Measurements from ENCODE around the gene EMILIN2. TPM values are rescaled to one million over a fixed set of nuclear protein-coding genes. Genes with fewer than 3 reads are reported as not detected.

Gene EMILIN2
- total RNA-seq, 1 experiment from 2014 or later: 5.4 TPM

DNA sequence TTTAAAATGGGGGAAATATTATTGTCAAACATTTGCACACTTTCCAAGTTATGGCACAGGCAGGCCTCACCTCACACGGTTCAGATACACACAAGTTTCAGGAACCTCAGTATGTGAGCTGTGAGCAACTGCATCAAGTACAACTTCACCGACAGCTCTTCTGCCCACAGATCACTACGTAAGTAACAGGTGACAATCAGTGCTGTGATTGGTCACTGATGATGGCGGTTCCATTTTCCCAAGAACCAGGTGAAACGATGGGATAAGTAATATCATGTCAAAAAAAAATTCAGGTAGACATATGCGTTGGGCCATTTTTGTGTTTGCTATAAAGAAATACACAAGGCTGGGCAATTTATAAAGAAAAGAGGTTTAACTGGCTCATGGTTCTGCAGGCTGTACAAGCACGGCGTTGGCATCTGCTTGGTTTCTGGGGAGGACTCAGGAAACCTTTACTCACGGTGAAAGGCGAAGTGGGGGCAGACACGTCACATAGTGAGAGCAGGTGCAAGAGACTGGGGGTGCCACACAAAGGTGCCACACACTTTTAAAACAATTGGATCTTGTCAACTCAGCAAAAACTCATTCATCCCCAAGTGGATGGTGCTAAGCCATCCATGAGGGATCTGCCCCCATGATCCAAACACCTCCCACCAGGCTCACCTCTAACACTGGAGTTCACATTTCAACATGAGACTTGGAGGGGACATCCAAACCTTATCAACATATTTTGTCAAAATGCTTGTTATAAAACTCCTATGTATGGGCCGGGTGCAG lies 108.3 kb downstream of the EMILIN2 start:
- DNase-seq (ENCODE audit: low read depth): no peak

DNA sequence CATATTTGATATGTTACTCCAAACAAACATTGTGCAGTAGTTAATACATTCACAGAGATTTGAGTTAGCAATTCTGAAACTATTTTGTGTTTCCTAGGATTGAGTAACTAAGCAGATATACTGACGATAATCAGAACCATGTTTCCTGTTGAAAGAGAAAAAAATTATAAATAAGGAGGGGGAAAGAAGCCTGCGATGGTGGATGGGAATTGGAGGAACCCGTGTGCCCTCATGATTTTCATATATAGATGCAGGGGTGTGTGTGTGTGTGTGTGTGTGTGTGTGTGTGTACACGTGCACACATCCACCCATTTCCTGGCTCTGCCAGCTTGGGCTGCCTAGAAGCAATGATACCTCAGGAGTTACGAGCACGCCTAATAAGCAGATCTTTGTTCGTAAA lies 109.2 kb downstream of the EMILIN2 start:
- DNase-seq (ENCODE audit: low read depth): no peak

- no peak for DNase-seq (ENCODE audit: low read depth)
These were observed 112.1 kb downstream of the EMILIN2 start for GRCh38 chr18:2958819-2959298.

GRCh38 chr18:2959341-2959740 lies 112.5 kb downstream of the EMILIN2 start:
- no peak for DNase-seq (ENCODE audit: low read depth)

DNA sequence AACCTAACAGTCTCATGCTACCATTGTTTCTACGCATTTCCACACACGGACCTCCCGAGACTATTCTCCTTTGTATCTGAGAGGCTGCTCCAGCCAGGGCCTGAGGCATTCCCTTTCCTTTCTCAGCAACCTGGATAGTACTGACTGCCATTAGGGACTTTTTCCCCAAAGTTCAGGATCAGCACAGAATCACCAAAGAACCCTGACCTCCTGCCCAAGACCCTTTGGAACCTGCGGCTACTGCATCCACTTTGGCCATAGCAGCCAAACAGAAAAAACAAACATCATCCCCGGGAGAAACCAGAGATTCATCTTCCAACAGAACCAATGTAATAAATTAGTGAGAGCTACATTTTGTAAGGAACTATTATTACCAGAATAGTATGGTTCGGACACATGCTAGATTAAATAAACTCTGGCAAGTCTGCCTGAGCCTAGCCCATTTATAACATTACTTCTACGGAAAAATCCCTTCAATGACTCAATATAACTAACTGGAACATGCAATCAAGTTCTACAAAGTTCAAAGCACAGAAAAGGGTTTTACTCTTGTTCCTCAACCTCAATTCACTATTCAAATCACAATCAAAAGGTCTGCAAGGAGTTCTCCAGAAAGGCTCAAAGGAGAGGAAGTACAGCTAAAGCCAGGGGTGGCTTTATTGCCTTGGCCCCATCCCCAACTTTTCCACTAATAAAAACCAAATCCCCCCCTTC lies 114.3 kb downstream of the EMILIN2 start:
- no peak for DNase-seq (ENCODE audit: low read depth)

DNA sequence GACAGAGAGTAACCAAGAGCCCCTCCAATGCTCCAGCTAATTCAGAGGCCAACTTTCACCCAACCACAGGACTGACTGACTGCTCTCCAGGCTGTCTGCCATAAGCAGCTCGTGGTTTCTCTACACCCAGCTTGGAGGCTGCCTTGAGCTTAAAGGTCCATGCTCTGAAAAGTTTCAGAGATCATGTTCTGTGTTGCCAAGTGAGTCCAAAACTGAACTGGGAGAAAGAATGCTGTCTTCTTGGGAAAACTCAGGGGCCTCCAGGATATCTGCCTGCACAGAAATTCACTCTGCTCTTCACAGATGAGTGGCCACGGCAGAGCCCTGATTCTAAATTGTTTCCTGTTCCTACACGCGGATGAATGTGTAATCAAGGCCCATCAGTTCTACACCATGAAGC lies 115.0 kb downstream of the EMILIN2 start:
- peak; percentile 16 for DNase-seq (ENCODE audit: low read depth)

- no peak for DNase-seq (ENCODE audit: low read depth)
These were observed 116.2 kb downstream of the EMILIN2 start for GRCh38 chr18:2963048-2963447.

DNA sequence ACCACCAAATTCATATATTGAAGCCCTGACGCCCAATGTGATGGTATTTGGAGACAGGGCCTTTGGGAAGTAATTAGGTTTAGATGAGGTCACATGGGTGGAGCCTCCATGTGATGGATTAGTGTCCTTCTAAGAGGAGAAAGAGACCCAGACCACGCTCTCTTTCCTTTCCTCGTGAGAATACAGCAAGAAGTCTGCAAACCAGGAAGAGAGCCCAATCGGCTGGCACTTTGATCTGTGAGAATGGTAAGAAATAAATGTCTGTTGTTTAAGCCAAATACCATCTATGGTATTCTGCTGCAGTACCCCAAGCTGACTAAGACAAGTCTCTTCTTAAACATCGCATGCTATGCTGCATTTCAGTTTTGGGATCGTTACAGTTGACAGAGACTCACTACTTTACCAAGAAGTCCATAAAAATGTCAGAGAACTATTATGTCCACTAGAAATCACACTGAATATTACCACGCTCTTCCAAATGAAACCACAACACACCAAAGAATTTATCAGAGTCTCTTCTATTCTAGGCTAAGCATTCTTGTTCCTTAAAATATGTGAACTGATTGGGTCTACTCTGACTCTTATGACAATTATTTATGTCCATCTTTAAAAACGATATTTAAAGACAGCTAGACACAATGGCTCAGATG lies 117.7 kb downstream of the EMILIN2 start:
- DNase-seq (ENCODE audit: low read depth): no peak

Other genes starting within 250 kb of the EMILIN2 start
- gene SMCHD1, start 191.3 kb upstream of the EMILIN2 start, total RNA-seq (2014; rRNA removed; shearing (Covaris generic)): 39.7 and 48.8 TPM in 2 replicates
- 10.8 and 11.4 TPM in 2 replicates for gene LPIN2, start 166.1 kb downstream of the EMILIN2 start, total RNA-seq (2014; rRNA removed; shearing (Covaris generic))

Data from RPMI7951 (cell line).